Ascending aorta (tissue), 2 donors: ENCODE measurements around the gene TMEM79. TPM values are rescaled to one million over a fixed set of nuclear protein-coding genes. Genes with fewer than 3 reads are reported as not detected.

Experiments
- DNase-seq, 2 donors: peaks; one replicate each; pipeline ENCODE4 v3.0.0-alpha.2; 2019; ENCODE audit warnings: low spot score in 2 of 2
- H3K27ac ChIP-seq, 2 donors: fragments of 200-600 bp; sonication (generic); one replicate each; pipeline ENCODE4 v1.5.1; 2016 to 2017; ENCODE audit warnings: mild to moderate bottlenecking in 1 of 2
- H3K27me3 ChIP-seq: fragments of 200-600 bp; sonication (generic); one replicate; pipeline ENCODE4 v1.5.1; 2017
- H3K36me3 ChIP-seq, 2 donors: fragments of 200-600 bp; sonication (generic); one replicate each; pipeline ENCODE4 v1.5.1; 2016
- H3K4me1 ChIP-seq, 2 donors: fragments of 200-600 bp; sonication (generic); one replicate each; pipeline ENCODE4 v1.5.1; 2016 to 2017; ENCODE audit warnings: mild to moderate bottlenecking in 1 of 2
- H3K4me3 ChIP-seq, 2 donors: fragments of 200-600 bp; sonication (generic); one replicate each; pipeline ENCODE4 v1.5.1; 2016 to 2017; ENCODE audit warnings: mild to moderate bottlenecking in 1 of 2
- H3K9me3 ChIP-seq, 2 donors: fragments of 200-600 bp; sonication (generic); one replicate each; pipeline ENCODE4 v1.5.1; 2016
- intact Hi-C: fragments of 100-400 bp; cut with DNase I; formaldehyde crosslinking; loops from one replicate; pipeline ENCODE4 v1.15.1; 2023
- total RNA-seq: library from RNA; depleted of rRNA; stranded (reverse); fragments of >200 nt; gene quantifications from one replicate; pipeline ENCODE4 v1.1.0, GENCODE V29; 2016
- TF ChIP-seq, protein P1 (sequence below), 3 experiments: fragments of 200-600 bp in 2 of 3; fragments of 450-650 bp in 1 of 3; sonication (generic) in 2 of 3; IDR thresholded peaks; one replicate each; pipeline ENCODE4 v1.5.1; 2016 to 2019; ENCODE audit warnings: antibody characterized with exemption in 3 of 3, mild to moderate bottlenecking in 1 of 3, moderate library complexity in 1 of 3

TMEM79 gene
- total RNA-seq, 1 donor from 2014 or later = not detected

DNA sequence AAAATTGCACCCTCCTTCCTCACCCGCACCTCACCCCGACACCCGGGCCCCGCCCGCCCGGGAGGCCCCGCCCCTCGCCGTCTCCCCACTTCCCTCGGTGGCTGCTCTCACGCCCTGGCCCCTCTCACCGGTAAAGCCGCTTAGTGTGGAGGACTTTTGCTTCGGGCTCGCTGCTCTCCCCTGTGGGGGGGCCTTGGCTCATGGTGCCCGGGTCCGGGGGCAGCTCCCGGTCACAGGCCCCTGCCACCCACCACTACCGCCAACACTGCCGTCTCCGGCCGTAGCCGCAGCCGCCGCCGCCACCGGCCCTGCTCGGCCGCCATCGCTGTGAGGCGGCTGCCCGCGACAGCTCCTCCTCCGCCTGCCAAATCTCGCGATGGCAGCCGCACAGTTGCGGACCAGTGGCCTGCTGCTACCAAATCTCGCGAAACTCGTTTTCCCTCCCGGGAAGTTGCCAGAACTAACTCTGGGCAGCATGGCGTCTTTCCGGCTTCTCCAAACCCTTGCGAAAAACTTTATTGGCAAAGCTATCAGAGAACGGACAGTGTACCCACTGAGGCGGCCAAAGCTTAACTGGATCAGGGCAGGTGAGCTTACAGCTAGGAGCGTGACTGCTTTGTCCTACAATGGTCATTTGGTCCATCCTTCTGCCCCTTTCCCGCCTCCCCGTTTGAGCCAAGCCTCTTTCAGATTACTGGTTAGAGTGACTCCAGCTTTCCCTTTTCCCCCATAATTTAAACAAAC lies 1.5 kb upstream of the TMEM79 start, which contains the start of gene SMG5:
Gene SMG5, minus strand, starts transcription at position 347 of the 744 bp plus-strand sequence. Its CDS starts 145 bp downstream, at position 202.
- intact Hi-C loops = loop anchor here (1.0 kb wide), 1 partner anchor 56 kb away; the partner anchor contains the start of genes CCT3 and TSACC
- Histone ChIP-seq H3K4me3 (peak within 1 kb of the TSS; percentile 81 to 88), H3K4me1 (peaks cover 0 to 13% of the 10 kb centered on the region in 2 donors), H3K27me3 (no peaks in the 10 kb centered on the region), H3K9me3 (no peaks in the 10 kb centered on the region), H3K27ac (peak within 1 kb of the TSS; percentile 82 to 85), H3K36me3 (peaks cover 6 to 11% of the 10 kb centered on the region in 2 donors)
- DNase-seq = peak; percentile 86 to 98
- TF ChIP-seq, protein P1, sequence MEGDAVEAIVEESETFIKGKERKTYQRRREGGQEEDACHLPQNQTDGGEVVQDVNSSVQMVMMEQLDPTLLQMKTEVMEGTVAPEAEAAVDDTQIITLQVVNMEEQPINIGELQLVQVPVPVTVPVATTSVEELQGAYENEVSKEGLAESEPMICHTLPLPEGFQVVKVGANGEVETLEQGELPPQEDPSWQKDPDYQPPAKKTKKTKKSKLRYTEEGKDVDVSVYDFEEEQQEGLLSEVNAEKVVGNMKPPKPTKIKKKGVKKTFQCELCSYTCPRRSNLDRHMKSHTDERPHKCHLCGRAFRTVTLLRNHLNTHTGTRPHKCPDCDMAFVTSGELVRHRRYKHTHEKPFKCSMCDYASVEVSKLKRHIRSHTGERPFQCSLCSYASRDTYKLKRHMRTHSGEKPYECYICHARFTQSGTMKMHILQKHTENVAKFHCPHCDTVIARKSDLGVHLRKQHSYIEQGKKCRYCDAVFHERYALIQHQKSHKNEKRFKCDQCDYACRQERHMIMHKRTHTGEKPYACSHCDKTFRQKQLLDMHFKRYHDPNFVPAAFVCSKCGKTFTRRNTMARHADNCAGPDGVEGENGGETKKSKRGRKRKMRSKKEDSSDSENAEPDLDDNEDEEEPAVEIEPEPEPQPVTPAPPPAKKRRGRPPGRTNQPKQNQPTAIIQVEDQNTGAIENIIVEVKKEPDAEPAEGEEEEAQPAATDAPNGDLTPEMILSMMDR (IDR thresholded peaks at IDR 0.05) = no peak

DNA sequence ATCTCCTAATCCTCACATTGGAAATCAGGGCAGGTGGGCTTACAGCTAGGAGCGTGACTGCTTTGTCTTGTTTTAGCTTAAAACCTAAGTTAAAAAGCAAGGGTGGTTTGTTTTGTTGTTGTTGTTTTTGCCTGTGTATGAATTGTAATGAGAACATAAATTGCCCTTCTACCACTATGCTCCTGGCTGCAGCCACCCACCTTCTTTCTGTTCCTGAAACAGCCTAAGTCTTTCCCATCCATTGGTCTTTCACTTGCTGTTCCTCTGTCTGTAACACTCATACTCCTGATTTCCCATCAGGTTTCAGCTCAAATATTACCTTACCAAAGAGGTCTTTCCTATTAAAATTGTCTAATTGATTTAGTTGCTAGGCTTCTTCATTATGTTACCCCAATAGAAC lies 604 bp upstream of the TMEM79 start:
- intact Hi-C loops = no loop called here
- no peak for DNase-seq
- Histone ChIP-seq H3K36me3 (peaks cover under 1 to 2% of the 10 kb centered on the region in 2 donors), H3K4me1 (peaks cover 0 to 13% of the 10 kb centered on the region in 2 donors), H3K9me3 (no peaks in the 10 kb centered on the region), H3K4me3 (peak overlapping the region; percentile 81 to 88), H3K27me3 (no peaks in the 10 kb centered on the region), H3K27ac (peak overlapping the region in 1 of 2 donors; percentile 45)
- TF ChIP-seq, protein P1 (IDR thresholded peaks at IDR 0.05) = no peak

DNA sequence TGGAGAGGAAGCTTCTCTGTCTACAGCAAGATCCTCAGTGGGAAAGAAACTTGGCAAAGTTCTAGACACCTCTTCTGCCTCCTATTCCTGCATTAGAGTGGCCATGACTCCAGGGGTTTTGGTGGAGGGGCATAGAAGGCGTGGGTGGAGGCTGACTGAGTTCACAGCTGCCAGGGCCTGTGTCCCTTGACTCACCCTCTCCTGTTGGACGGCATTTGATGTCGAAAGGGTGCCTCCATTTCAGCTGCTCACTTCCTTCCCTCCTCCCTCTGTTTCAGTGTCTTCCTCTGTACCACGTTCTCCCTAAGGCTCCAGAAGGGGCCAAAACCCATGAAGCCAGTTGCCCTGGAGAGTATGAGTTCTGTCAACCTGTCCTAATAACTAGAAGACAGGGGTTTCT lies 632 bp downstream of the TMEM79 start:
- no peak for DNase-seq
- H3K4me3 ChIP-seq = no peak overlapping the region
- TF ChIP-seq, protein P1 (IDR thresholded peaks at IDR 0.05) = no peak
- H3K27ac ChIP-seq = no peak overlapping the region
- peaks cover 4 to 7% of the 10 kb centered on the region in 2 donors for H3K36me3 ChIP-seq
- peaks cover 0 to 13% of the 10 kb centered on the region in 2 donors for H3K4me1 ChIP-seq
- H3K27me3 ChIP-seq = no peaks in the 10 kb centered on the region
- H3K9me3 ChIP-seq = no peaks in the 10 kb centered on the region
- intact Hi-C loops = no loop called here

DNA sequence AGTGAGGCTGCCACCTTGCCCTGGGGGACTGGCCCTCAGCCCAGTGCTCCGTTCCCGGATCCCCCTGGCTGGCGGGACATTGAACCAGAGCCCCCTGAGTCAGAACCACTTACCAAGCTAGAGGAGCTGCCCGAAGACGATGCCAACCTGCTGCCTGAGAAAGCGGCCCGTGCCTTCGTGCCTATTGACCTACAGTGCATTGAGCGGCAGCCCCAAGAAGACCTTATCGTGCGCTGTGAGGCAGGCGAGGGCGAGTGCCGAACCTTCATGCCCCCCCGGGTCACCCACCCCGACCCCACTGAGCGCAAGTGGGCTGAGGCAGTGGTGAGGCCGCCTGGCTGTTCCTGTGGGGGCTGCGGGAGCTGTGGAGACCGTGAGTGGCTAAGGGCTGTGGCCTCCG lies 1.3 kb downstream of the TMEM79 start:
- H3K9me3 ChIP-seq = no peaks in the 10 kb centered on the region
- peaks cover 4 to 7% of the 10 kb centered on the region in 2 donors for H3K36me3 ChIP-seq
- intact Hi-C loops = no loop called here
- no peaks in the 10 kb centered on the region for H3K27me3 ChIP-seq
- peaks cover 0 to 13% of the 10 kb centered on the region in 2 donors for H3K4me1 ChIP-seq
- TF ChIP-seq, protein P1 (IDR thresholded peaks at IDR 0.05) = no peak
- no peak overlapping the region for H3K27ac ChIP-seq
- no peak for DNase-seq
- no peak overlapping the region for H3K4me3 ChIP-seq

- no peak for DNase-seq
- no peaks in the 10 kb centered on the region for H3K27me3 ChIP-seq
- peaks cover 4 to 7% of the 10 kb centered on the region in 2 donors for H3K36me3 ChIP-seq
- no peaks in the 10 kb centered on the region for H3K9me3 ChIP-seq
- H3K4me3 ChIP-seq = no peak overlapping the region
- no peak overlapping the region for H3K27ac ChIP-seq
- TF ChIP-seq, protein P1 (IDR thresholded peaks at IDR 0.05) = no peak
- H3K4me1 ChIP-seq = peaks cover 0 to 11% of the 10 kb centered on the region in 2 donors
- intact Hi-C loops = no loop called here
These were observed 1.9 kb downstream of the TMEM79 start for GRCh38 chr1:156286061-156286460.
